GM21737 (cell line): ENCODE measurements around the gene KLHL34.

Experiments
- ATAC-seq: cut with Tn5 transposase; IDR thresholded peaks from one replicate; pipeline ENCODE4 v1.9.1; 2021; ENCODE audit warnings: mild to moderate bottlenecking, moderate library complexity; ENCODE audit not compliant: unreplicated experiment

Gene KLHL34

DNA sequence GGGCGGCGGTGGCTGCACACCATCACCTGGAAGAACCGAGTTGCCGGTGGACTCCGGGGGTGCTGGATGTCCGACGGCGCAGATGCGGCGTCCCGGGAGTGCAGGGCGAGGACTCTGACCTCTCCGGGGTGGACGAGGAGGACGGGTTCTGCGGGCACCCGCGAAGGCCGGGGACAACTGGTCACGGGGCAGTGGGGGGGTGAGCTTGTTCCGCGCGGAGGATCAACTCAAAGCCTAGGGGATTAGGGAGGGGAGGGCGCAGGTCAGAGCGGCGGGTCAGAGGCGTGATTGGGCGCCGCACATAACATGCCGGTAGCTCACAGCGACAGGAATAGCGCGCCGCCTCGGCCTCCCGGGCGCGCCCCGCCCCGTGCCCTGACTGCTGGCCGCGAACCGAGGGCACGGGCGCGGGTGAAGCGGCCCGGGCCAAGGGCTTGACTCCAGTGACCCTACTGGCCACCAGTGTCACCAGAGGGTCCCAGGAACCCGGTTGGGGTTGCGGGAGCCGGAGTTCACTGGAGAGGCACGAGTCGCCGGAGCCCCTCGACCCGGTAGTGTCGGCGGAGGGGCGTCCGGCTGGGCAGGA is at the start of gene KLHL34:
Gene KLHL34, minus strand, starts transcription at position 179 of the 586 bp plus-strand sequence. CDS start 542 bp downstream, outside the sequence.
- ATAC-seq: no peak

DNA sequence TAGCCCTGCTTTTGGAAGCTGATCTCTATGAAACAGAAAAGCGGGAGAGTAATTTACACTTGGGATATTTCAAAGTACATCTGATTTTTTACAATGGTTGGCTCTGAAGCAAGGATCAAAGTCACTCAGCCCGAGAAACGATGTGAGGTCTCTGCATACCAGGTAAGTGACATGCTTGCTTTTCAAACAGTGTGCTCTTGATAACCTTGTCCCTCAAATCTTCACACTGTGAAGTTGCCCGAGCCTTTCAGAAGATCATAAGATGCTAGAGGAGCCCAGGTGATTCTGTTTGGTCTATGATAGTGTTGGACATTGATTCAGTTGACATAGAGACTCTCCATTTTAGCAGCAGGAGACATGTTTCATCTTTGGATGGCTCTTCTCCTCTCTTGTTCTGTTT is 47.1 kb upstream of the KLHL34 start:
- no peak for ATAC-seq

DNA sequence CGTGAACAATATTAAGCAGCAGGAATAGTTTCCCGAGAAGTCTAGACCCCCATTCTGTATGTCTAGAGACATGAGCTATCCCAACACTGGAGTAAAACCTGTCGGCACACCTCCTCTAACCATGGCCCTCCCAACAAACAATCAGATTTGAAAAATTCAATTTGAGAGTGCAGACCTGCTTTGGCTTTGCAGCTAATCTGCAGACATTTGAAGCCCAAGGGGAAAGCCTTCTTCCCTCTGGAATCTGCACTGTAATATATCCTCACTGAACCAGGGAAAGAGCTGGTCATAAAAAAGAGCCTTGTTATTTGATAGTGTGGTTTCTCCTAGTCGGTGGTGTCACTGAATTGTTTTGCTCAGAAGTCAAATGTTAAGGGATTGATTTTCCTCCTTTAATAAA is 44.6 kb upstream of the KLHL34 start:
- ATAC-seq: no peak

- ATAC-seq: no peak
Measured at GRCh38 chrX:21700967-21701366, 42.8 kb upstream of the KLHL34 start.

GRCh38 chrX:21700275-21700674 is 42.1 kb upstream of the KLHL34 start:
- ATAC-seq: no peak

DNA sequence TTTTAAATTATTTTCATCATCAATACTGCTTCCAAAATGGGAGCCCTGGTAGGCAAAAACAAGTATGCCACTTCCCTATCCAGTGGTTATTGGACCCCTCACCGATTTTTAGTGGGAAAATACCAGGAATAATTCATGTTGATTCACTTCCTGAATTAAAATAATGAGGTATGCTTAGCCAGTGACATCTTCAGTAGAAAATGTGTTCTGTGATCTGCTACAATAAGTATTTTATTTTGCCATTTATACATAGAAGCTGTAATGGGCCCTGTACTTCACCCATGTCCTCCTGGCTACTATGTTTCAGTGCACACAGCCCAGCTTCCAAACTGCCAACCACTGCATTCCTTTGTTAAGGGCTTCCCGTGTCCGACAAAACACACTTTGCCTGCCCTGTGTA is 41.0 kb upstream of the KLHL34 start:
- ATAC-seq: no peak

GRCh38 chrX:21698272-21698671 is 40.1 kb upstream of the KLHL34 start:
- ATAC-seq: no peak

- ATAC-seq: no peak
Measured at GRCh38 chrX:21691512-21692018, 33.4 kb upstream of the KLHL34 start.

DNA sequence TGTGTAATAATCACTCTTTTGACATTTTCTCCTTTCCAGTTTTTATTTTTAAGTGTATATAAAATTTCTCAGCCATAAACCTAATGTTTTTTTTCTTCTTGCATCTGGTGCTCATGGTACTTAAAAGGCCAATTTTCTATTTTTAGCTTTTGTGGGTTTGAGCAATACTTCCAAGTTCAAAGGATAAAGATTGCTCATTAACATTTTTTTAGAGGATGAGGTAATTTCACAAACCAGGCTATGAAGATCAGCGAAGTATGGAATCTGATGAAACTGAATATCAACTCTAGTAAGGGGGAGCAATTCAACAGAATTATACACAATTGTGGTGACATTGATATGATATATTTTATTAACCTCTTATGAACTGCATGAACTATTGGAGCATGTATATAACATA is 25.8 kb upstream of the KLHL34 start:
- ATAC-seq: no peak

DNA sequence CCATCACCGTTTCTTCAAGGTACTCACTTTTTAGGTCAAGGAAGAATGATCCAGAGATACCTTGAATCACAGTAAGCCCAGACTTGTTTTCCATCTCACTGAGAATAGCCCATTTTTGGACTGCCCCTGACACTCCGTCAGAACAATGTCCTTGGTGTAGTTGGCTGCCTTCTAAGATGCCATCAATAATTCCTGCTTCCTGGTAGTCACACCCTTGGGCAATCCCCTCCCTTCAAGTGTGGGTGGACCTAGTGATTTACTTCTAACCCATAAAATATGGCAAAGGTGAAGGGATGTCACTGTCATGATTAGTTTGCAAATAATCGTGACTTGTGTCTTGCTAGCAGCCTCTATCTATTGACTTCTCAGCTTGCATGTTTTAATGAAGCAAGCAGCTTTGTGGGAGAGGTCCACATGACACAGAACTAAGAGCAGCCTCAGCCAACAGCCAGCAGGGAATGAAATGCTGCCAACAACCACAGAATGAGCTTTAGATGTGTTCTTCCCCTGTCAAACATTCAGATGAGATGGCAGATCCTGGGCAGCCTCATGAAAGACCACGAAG is 20.0 kb upstream of the KLHL34 start:
- ATAC-seq: no peak

GRCh38 chrX:21675931-21676330 is 17.8 kb upstream of the KLHL34 start:
- ATAC-seq: no peak

GRCh38 chrX:21674430-21675186 is 16.5 kb upstream of the KLHL34 start:
- no peak for ATAC-seq

DNA sequence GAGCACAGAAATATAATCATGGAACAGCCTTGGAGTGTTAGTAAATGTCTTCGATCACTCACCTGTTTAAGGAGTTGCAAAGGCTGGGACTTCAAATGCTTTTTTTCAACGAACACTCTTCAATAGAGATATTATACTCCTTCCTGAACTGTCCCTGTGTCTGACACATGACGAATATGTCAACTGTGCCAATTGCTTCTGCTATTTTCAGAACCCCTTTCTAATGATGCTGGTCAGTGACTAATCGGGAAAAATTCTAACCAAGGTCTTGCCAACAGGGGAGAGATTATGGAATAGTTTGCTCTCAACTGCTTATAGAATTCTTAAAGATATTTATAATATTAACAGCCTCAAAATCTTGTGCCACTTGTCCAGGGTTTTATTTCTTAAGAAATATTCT is 8.5 kb upstream of the KLHL34 start:
- ATAC-seq: no peak

- ATAC-seq: no peak
Measured at GRCh38 chrX:21666252-21666651, 8.1 kb upstream of the KLHL34 start.

- ATAC-seq: no peak
Measured at GRCh38 chrX:21662761-21663160, 4.6 kb upstream of the KLHL34 start.

- ATAC-seq: no peak
Measured at GRCh38 chrX:21661316-21661715, 3.2 kb upstream of the KLHL34 start.

DNA sequence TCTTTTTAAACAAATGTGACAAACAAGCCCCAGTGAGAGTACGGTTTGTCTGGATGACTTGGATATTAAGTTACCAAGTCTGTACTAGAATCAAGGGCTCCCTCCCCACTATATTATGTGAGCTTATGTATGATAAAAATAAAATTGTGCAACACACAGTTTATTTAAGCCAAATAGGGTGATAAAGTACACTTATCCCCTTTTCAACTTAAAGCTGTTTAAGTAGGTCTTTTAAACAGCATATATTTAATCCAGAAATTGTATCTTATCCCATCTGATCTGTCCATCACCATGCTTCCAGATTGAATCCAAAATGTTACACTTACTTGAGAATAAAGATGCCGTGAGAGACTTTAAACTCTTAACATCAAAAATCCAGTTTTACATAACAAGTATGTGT is 2.0 kb upstream of the KLHL34 start:
- ATAC-seq: no peak

DNA sequence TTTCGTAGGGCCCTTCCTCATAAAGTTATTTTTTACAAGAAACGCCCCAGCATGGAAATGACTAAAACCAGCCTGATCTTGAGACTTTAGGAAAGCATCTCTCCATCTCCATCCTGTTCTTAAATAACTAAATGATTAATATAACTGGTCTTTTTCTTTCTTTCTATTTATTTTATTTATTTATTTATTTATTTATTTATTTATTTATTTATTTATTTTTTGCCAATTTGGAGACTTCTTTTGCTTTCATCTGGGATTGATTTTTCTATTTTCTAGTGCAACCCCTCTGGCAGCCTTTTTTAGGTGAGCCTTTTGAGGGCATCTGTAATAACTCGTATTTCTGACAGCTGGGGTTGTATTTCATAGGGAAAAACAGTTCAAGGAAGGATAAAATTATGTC is 1.2 kb upstream of the KLHL34 start:
- no peak for ATAC-seq

DNA sequence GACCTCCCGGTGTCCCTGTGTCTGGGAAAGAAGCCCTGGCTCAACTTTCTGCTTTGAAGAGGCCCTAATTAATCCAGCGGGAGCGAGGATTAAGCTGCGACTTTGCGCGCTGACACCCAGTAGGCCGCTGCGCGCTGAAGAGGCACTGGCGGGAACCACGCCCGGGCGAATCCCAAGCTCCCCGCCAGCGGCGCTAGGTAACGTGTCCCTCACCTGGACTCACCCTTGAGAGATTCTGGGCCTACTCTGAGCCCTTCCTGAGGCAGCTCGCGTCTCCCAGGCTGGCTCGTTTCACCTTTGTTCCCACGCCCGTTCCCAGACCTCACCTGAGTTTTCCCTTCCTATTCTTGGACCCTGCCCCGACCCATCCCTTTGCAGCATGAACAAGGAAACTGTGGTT is 616 bp upstream of the KLHL34 start:
- no peak for ATAC-seq

GRCh38 chrX:21657318-21658151 is 595 bp downstream of the KLHL34 start:
- ATAC-seq: no peak

- ATAC-seq: no peak
Measured at GRCh38 chrX:21656587-21657317, 1.4 kb downstream of the KLHL34 start.
